Erythroblast (primary cell): Measurements from ENCODE around the gene ADGRD1.

Experiments used
- GATA1 ChIP-seq: IDR thresholded peaks from 2 replicates; pipeline ENCODE4 v1.6.1; 2011; ENCODE audit warnings: low read depth, mild to moderate bottlenecking, control low read depth, low read length, moderate library complexity
- POLR2A ChIP-seq: IDR thresholded peaks from 2 replicates; pipeline ENCODE4 v1.6.1; 2011; ENCODE audit warnings: mild to moderate bottlenecking, low read length

- TF ChIP-seq POLR2A (no peak), GATA1 (no peak)
These were observed 48.5 kb downstream of the ADGRD1 start for GRCh38 chr12:131002216-131002631.
